ENCODE data around the gene PPIH.
"Not testable (repeated sequence)": the region's sequence is repeated elsewhere in the genome, so short reads cannot be mapped to it uniquely, and the experiment has no call there.

The PPIH gene

GRCh38 chr1:42682739-42683531 lies 24.7 kb downstream of the PPIH start:
- DNase-seq = peak; percentile 72 to 81

DNA sequence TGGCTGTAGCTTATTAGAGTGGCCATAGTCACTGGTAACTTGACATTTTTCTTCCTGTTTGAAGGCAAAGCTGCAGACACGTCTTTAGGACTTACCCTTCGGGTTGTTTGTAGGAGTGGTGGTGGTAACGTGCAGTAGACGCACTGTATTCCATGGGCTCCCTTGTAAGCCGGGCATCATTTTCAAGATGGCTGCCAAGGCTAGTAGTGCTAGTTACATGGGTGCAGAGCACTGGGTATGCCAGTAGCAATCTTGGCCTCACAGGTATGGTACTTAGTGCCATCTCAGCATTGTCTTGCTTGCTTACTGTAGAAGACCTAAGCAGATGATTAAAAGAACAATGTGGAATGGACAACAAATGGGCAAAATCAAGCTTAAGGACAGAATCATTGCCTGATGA lies 25.9 kb downstream of the PPIH start:
- DNase-seq = peak in 1 of 2 donors; percentile 17

DNA sequence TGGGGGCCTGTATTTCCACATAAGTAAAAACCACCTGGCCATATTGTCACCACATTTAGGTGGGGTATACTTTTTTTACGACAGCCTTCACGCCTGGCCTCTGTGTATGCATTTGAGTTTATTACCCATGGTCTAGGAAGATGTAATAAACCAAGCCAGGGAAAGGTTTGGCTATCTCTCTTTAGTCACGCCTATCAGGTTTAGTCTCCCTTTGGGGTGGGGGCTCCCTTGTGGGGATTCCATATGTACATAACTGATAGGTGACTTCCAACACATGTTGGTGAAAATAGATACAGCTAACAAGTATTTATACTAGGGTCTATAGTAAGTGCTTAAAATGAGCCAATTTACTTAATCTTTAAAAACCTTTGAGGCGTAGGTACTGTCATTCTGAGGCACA lies 28.2 kb downstream of the PPIH start:
- DNase-seq = no peak

- no peak for DNase-seq
These were observed 31.7 kb downstream of the PPIH start for GRCh38 chr1:42689912-42690311.

DNA sequence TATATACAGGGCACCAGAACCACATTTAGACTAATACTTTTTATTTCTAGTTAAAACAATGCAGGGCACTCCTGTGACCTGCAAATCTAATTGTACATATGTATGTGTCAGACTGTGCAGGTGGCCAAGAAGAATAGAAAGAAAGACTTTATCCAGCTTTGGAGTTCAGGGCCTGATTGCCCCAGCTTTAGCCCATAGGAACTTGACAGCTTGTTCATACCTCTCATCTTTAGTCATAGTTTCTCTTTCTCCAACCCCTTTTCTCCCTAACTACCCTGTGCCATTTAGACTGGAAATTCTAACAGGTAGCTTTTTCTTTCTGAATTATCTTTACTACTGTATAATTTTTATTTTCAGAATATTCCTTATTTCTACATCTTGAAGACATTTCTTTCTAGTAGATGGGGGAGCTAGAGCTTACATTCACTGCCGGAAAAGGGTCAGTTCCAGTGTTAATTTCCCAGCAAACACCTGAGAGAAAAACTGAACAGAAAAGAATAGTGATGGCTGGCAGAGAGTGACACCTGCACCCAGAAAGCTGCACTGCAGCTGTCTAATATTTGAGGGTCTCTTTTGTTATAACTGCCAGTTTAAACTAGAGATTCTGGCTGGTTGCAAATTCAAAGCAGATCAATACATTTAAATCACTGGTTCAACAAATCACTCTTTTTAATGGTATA lies 32.4 kb downstream of the PPIH start:
- peak in 1 of 2 donors; percentile 11 for DNase-seq

GRCh38 chr1:42691157-42691498 lies 32.9 kb downstream of the PPIH start:
- DNase-seq = no peak

DNA sequence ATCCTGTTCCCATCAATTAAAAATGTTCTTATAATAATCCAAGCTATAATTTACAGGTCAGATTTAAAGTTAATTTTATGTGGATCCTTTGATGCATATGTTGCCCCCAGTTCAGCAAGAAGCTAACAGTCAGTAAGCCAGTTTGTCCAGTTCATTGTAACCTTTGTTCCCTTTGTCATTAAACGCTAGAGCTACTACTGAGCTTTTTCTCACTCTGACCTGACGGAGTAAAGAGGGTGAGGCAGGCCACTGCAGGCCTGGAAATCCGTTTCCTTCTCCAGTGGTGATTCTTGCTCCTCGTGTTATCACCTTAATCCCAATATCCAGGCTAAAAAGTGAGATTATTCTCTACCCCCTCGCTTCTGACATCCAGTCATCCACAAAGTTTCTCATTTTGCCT lies 34.2 kb downstream of the PPIH start:
- no peak for DNase-seq

- DNase-seq = no peak
These were observed 34.7 kb downstream of the PPIH start for GRCh38 chr1:42692911-42693310.

DNA sequence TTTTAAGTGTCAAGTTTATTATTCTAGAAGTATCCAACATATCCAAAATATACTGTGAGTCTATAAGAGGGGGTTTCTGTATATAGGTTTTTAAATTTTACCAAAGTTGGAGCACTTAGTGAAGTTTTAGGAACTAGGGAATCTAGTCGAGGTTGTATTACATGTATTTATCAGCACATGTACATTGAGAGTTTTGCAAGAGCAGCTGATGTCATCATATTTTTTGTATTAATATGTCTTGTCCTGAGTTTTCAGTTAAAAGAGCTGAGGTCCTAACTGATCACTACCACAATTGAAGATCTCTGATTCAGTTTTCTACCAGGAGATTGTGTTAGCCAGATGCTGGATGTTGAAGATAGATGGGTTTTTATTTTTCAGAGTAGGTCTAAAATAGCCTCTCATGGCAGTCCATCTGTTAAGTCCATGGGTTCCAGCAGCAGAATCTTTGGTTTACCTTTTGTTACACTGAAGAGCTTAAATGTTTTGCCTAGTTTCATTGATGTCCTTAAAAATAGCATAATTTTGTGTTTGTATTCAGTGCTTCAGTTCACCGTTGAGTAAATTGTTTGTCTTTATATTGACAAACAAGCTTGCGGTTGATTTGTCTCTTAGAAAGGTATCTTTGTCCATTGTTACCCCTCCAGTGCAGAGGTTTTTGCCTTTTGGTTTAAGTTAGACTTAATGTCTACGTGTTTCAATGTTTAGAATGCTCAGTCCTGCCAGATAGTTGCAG lies 40.0 kb downstream of the PPIH start:
- DNase-seq = no peak

DNA sequence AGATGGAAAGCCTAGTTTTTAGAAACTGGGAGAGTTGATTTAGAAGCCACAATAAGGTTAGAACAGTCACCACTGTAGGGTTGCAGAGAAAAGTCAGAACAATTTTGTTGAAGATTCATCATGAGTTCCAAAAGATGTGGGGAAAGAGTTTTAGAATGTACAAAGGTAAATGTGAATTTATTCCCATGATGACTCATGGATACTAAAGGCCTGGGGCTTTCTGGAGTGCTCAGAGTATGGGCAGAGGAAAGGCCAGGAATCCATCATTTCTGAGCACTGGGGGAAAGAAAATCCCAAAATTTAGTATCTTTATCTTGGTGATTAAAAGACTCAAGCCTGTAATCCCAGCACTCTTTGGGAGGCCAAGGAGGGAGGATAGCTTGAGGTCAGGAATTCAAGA lies 41.8 kb downstream of the PPIH start:
- DNase-seq = no peak

GRCh38 chr1:42703888-42704464 lies 45.8 kb downstream of the PPIH start:
- DNase-seq = no peak

GRCh38 chr1:42712808-42713207 lies 54.6 kb downstream of the PPIH start:
- not testable (repeated sequence) for DNase-seq

DNA sequence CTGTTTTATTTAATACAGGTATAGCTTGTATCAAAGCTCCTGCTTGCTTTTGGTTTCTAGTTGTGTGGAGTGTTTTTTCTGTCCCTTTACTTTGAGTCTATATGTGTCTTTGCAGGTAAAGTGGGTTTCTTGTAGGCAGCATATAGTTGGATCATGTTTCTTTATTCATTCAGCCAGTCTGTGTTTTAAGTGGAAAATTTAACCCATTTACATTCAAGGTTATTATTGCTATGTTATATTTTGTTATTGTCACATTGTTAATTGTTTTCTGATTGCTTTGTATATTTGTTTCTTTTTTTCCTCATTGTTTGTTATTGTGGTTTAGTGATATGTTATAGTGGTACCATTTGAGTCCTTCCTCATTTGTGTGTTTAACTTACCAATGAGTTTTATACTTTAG lies 55.1 kb downstream of the PPIH start:
- DNase-seq = no peak

DNA sequence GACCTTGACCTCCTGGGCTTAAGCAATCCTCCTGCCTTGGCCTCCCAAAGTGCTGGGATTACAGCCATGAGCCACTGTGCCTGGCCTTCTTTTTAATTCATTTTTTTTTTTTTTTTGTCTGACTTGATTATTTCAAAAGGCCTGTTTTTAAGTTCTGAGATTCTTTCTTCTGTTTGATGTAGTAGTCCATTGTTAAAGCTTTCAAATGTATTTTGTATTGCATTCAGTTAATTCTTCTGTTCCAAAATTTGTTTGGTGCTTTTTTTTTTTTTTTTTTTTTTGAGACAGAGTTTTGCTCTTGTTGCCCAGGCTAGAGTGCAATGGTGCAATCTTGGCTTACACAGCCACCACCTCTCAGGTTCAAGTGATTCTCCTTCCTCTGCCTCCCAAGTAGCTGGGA lies 56.2 kb downstream of the PPIH start:
- not testable (repeated sequence) for DNase-seq

DNA sequence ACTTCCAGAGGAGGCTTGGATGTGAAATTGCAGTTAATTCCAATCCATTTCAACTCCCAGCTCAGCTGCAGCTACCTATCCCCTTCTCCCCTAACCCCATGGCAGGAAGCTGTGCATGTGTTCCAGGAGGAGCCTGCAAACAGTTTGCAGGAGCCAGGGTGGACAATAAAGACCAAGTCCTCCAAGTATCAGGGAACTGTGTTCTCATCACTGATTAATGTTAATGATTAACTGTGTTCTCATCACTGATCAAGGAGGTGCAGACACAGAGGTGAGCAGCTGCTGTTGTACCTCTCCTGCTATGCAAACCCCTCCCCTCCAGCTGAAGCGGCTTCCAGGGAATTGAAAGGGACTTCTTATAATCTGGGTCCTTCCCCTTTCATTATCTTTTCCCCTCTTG lies 62.6 kb downstream of the PPIH start:
- DNase-seq = no peak

- no peak for DNase-seq
These were observed 63.7 kb downstream of the PPIH start for GRCh38 chr1:42721926-42722325.

- DNase-seq = not testable (repeated sequence)
These were observed 64.2 kb downstream of the PPIH start for GRCh38 chr1:42722403-42722802.

- DNase-seq = no peak
These were observed 65.3 kb downstream of the PPIH start for GRCh38 chr1:42723511-42723910.

GRCh38 chr1:42725820-42726219 lies 67.6 kb downstream of the PPIH start:
- not testable (repeated sequence) for DNase-seq

All from CD4-positive, alpha-beta T cell treated with Interleukin-1 beta for 1 hour (primary cell).